ENCODE measurements around the gene KLF6. TPM values are rescaled to one million over a fixed set of nuclear protein-coding genes. Genes with fewer than 3 reads are reported as not detected.

KLF6 gene
- total RNA-seq, 4 donors from 2014 or later = 92.5 to 180 (median 145) TPM

- Histone ChIP-seq H3K4me3 (no peak overlapping the region), H3K27me3 (no peaks in the 10 kb centered on the region), H3K27ac (peak overlapping the region; percentile 77 to 98 (median 87)), H3K36me3 (no peaks in the 10 kb centered on the region), H3K4me1 (peaks cover 2 to 68% (median 34%) of the 10 kb centered on the region in 4 donors), H3K9me3 (no peaks in the 10 kb centered on the region)
- TF ChIP-seq POLR2A (IDR thresholded peaks at IDR 0.05) (no peak), CTCF (IDR thresholded peaks at IDR 0.05) (no peak)
- DNase-seq = no peak
Observed at GRCh38 chr10:3807928-3808496, 23.0 kb upstream of the KLF6 start.

GRCh38 chr10:3807211-3807927 lies 22.4 kb upstream of the KLF6 start:
- H3K36me3 ChIP-seq = no peaks in the 10 kb centered on the region
- DNase-seq = no peak
- no peaks in the 10 kb centered on the region for H3K27me3 ChIP-seq
- H3K4me1 ChIP-seq = peaks cover 2 to 68% (median 34%) of the 10 kb centered on the region in 4 donors
- TF ChIP-seq CTCF (IDR thresholded peaks at IDR 0.05) (no peak), POLR2A (IDR thresholded peaks at IDR 0.05) (no peak)
- H3K27ac ChIP-seq = peak overlapping the region; percentile 77 to 98 (median 87)
- no peaks in the 10 kb centered on the region for H3K9me3 ChIP-seq
- H3K4me3 ChIP-seq = peak overlapping the region in 2 of 4 donors; percentile 10 to 11

- no peaks in the 10 kb centered on the region for H3K27me3 ChIP-seq
- H3K36me3 ChIP-seq = no peaks in the 10 kb centered on the region
- DNase-seq = peak in 2 of 3 donors; percentile 77 to 88
- H3K9me3 ChIP-seq = no peaks in the 10 kb centered on the region
- peaks cover 2 to 61% (median 32%) of the 10 kb centered on the region in 4 donors for H3K4me1 ChIP-seq
- peak overlapping the region in 2 of 4 donors; percentile 10 to 11 for H3K4me3 ChIP-seq
- TF ChIP-seq CTCF (IDR thresholded peaks at IDR 0.05) (no peak), POLR2A (IDR thresholded peaks at IDR 0.05) (peak in 1 of 2 donors; percentile 92)
- peak overlapping the region; percentile 77 to 98 (median 87) for H3K27ac ChIP-seq
Observed at GRCh38 chr10:3806603-3807002, 21.6 kb upstream of the KLF6 start.

GRCh38 chr10:3805791-3806461 lies 20.9 kb upstream of the KLF6 start:
- H3K27ac ChIP-seq = peak overlapping the region; percentile 77 to 98 (median 87)
- H3K27me3 ChIP-seq = no peaks in the 10 kb centered on the region
- DNase-seq = peak in 2 of 3 donors; percentile 72 to 84
- H3K36me3 ChIP-seq = no peaks in the 10 kb centered on the region
- TF ChIP-seq POLR2A (IDR thresholded peaks at IDR 0.05) (no peak), CTCF (IDR thresholded peaks at IDR 0.05) (no peak)
- peak overlapping the region in 1 of 4 donors; percentile 9 for H3K4me3 ChIP-seq
- H3K4me1 ChIP-seq = peaks cover 2 to 54% (median 28%) of the 10 kb centered on the region in 4 donors
- no peaks in the 10 kb centered on the region for H3K9me3 ChIP-seq

GRCh38 chr10:3805201-3805790 lies 20.3 kb upstream of the KLF6 start:
- H3K4me3 ChIP-seq = no peak overlapping the region

More at GRCh38 chr10:3805201-3805790, 20.3 kb upstream of the KLF6 start:
- peak in 2 of 3 donors; percentile 48 to 74 for DNase-seq
- Histone ChIP-seq H3K4me1 (peaks cover 2 to 48% (median 24%) of the 10 kb centered on the region in 4 donors), H3K36me3 (no peaks in the 10 kb centered on the region), H3K27me3 (no peaks in the 10 kb centered on the region), H3K9me3 (no peaks in the 10 kb centered on the region), H3K27ac (peak overlapping the region; percentile 77 to 98 (median 87))
- peak in 1 of 2 donors; percentile 49 for TF ChIP-seq POLR2A (IDR thresholded peaks at IDR 0.05)
- TF ChIP-seq CTCF (IDR thresholded peaks at IDR 0.05) = no peak

All from Peyer's patch (tissue), 4 donors.